ENCODE data around the gene MPI.

MPI gene, protein sequence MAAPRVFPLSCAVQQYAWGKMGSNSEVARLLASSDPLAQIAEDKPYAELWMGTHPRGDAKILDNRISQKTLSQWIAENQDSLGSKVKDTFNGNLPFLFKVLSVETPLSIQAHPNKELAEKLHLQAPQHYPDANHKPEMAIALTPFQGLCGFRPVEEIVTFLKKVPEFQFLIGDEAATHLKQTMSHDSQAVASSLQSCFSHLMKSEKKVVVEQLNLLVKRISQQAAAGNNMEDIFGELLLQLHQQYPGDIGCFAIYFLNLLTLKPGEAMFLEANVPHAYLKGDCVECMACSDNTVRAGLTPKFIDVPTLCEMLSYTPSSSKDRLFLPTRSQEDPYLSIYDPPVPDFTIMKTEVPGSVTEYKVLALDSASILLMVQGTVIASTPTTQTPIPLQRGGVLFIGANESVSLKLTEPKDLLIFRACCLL

DNA sequence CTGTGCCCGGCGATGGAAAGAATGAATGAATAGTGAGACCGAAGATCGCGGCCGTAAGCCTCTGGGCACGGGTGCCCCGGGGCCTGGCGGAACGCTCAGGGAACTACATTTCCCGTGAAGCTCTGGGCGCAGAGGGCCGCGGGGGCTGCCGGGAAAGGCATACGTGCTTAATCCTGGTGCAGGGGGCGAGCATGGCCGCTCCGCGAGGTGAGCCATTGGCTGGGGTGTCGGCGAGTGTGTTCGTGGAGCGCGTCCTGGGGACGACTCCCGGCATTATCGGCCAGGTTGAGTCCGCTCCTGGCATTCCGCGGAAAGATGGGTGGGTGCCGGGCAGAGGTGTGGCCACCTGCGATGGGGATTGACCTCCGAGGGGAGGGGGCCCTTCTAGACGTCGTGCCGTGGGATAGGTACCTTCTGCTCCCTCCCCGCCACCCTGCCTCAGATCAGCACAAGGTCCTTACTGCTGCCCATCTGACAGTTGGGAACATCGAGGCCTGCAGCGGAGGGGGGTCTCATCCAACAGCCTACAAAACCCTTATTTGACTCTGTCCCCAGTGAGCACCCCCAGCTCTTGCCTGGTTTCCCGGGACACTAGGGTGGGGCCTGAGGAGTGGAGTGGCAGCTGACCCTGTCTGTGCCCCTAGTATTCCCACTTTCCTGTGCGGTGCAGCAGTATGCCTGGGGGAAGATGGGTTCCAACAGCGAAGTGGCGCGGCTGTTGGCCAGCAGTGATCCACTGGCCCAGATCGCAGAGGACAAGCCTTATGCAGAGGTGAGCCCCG is at the start of gene MPI:
TSS of gene MPI (plus strand) at position 160 of the 782 bp plus-strand sequence. CDS start at position 192, 32 bp downstream.
- H3K4me1 ChIP-seq, result no peaks in the 10 kb centered on the region
- H3K79me2 ChIP-seq, result no peaks in the 10 kb centered on the region
- H3K9ac ChIP-seq, result no peak within 1 kb of the TSS
- TF ChIP-seq CTCF (IDR thresholded peaks at IDR 0.05), result no peak
- H3K4me3 ChIP-seq (ENCODE audit: low read depth, low read length), result peak within 1 kb of the TSS; percentile 78
- peak within 1 kb of the TSS; percentile 85 for H3K4me2 ChIP-seq (ENCODE audit: low read length)
- H3K9me3 ChIP-seq (ENCODE audit: control insufficient read depth, low read length), result no peaks in the 10 kb centered on the region
- peak within 1 kb of the TSS; percentile 90 for H2AFZ ChIP-seq
- H3K27ac ChIP-seq, result peak within 1 kb of the TSS; percentile 54
- H3K27me3 ChIP-seq (ENCODE audit: control insufficient read depth, insufficient read depth, low read length), result no peaks in the 10 kb centered on the region
- H3K36me3 ChIP-seq (ENCODE audit: control insufficient read depth, insufficient read depth, low read length), result no peaks in the 10 kb centered on the region

GRCh38 chr15:74840851-74841775 is 48.7 kb upstream of the MPI start:
- Histone ChIP-seq H3K27ac (no peak overlapping the region), H3K4me3 (ENCODE audit: low read depth, low read length) (no peak overlapping the region), H2AFZ (no peak overlapping the region), H3K9ac (no peak overlapping the region), H3K4me2 (ENCODE audit: low read length) (no peak overlapping the region), H3K36me3 (ENCODE audit: control insufficient read depth, insufficient read depth, low read length) (no peaks in the 10 kb centered on the region), H3K27me3 (ENCODE audit: control insufficient read depth, insufficient read depth, low read length) (no peaks in the 10 kb centered on the region), H3K4me1 (peaks cover 16% of the 10 kb centered on the region), H3K79me2 (no peaks in the 10 kb centered on the region), H3K9me3 (ENCODE audit: control insufficient read depth, low read length) (no peaks in the 10 kb centered on the region)
- TF ChIP-seq CTCF (IDR thresholded peaks at IDR 0.05), result no peak

DNA sequence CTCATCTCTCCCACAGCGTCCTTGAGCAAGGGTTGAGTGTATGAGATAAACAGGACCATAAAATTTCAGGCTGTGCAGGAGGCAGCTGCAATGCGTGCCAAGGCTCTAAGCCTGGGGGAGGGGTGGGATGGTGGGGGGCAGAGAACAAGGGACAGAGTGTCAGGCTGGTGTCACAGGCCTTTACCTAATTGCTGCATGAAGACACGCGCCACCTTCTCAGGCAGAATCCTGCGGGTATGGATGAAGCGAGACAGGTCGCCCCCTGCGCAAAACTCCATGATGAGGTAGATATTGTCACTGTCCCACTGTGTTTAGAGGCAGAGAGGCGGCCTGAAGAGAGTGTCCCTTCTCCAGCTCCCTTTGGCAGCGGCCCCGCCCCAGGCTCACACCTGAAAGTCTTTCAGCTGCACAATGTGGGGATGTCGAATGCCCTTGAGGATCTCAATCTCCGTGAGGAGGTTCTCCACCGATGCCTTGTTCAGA is 47.9 kb upstream of the MPI start:
- Histone ChIP-seq H3K4me3 (ENCODE audit: low read depth, low read length) (peak overlapping the region; percentile 78), H3K27ac (peak overlapping the region; percentile 91), H3K27me3 (ENCODE audit: control insufficient read depth, insufficient read depth, low read length) (no peaks in the 10 kb centered on the region), H2AFZ (no peak overlapping the region), H3K4me1 (peaks cover 16% of the 10 kb centered on the region), H3K9me3 (ENCODE audit: control insufficient read depth, low read length) (no peaks in the 10 kb centered on the region), H3K36me3 (ENCODE audit: control insufficient read depth, insufficient read depth, low read length) (no peaks in the 10 kb centered on the region), H3K9ac (no peak overlapping the region), H3K4me2 (ENCODE audit: low read length) (peak overlapping the region; percentile 92), H3K79me2 (no peaks in the 10 kb centered on the region)
- TF ChIP-seq CTCF (IDR thresholded peaks at IDR 0.05), result no peak

- Histone ChIP-seq H3K9me3 (ENCODE audit: control insufficient read depth, low read length) (no peaks in the 10 kb centered on the region), H3K9ac (no peak within 1 kb of the TSS), H3K4me2 (ENCODE audit: low read length) (peak within 1 kb of the TSS; percentile 92), H3K27me3 (ENCODE audit: control insufficient read depth, insufficient read depth, low read length) (no peaks in the 10 kb centered on the region), H2AFZ (peak within 1 kb of the TSS; percentile 77), H3K27ac (peak within 1 kb of the TSS; percentile 91), H3K4me1 (peaks cover 18% of the 10 kb centered on the region), H3K79me2 (no peaks in the 10 kb centered on the region), H3K36me3 (ENCODE audit: control insufficient read depth, insufficient read depth, low read length) (no peaks in the 10 kb centered on the region), H3K4me3 (ENCODE audit: low read depth, low read length) (peak within 1 kb of the TSS; percentile 78)
- TF ChIP-seq CTCF (IDR thresholded peaks at IDR 0.05), result peak; percentile 63
These were observed 47.0 kb upstream of the MPI start, which contains the start of gene ULK3 for GRCh38 chr15:74842581-74843444. Gene ULK3, minus strand, starts transcription at chr15:74843156. Its CDS starts 51 bp downstream, at chr15:74843105.
